SU-DHL-6 (cell line): ENCODE measurements around the gene SPRR1B.

Experiments used
- H2AFZ ChIP-seq: fragments of 200-600 bp; sonication (generic); 2 replicates; pipeline ENCODE4 v1.6.1; 2014; ENCODE audit warnings: low read depth, mild to moderate bottlenecking, moderate library complexity, mixed read lengths, antibody characterized with exemption, low read length; ENCODE audit not compliant: severe bottlenecking
- H3F3A ChIP-seq: fragments of 200-600 bp; shearing (Covaris generic); 2 replicates; pipeline ENCODE4 v1.6.0; 2016; ENCODE audit warnings: antibody characterized with exemption, mild to moderate bottlenecking; ENCODE audit not compliant: insufficient read depth
- H3K27ac ChIP-seq: fragments of 200-600 bp; sonication (generic); 2 replicates; pipeline ENCODE4 v1.5.1; 2016; ENCODE audit warnings: low read depth, mild to moderate bottlenecking, low read length, moderate library complexity, mixed read lengths
- H3K27me3 ChIP-seq: fragments of 200-600 bp; sonication (generic), shearing (Covaris generic); 2 replicates; pipeline ENCODE4 v1.6.0; 2014; ENCODE audit warnings: mild to moderate bottlenecking, low read length
- H3K36me3 ChIP-seq: fragments of 200-600 bp; sonication (generic); 2 replicates; pipeline ENCODE4 v1.6.1; 2014; ENCODE audit warnings: mild to moderate bottlenecking, low read length, mixed read lengths
- H3K4me2 ChIP-seq: fragments of 300-600, 200-600 bp; shearing (Covaris generic), sonication (generic); 2 replicates; pipeline ENCODE4 v1.6.0; 2014; ENCODE audit warnings: low read length, low read depth, mild to moderate bottlenecking; ENCODE audit not compliant: poor library complexity, severe bottlenecking
- H3K4me3 ChIP-seq: fragments of 200-600 bp; sonication (generic); 2 replicates; pipeline ENCODE4 v1.5.1; 2014; ENCODE audit warnings: antibody characterized with exemption, low read length, mild to moderate bottlenecking, mixed read lengths; ENCODE audit not compliant: insufficient read depth, poor library complexity, severe bottlenecking
- H3K79me2 ChIP-seq: fragments of 200-600 bp; sonication (generic); 2 replicates; pipeline ENCODE4 v1.6.1; 2014; ENCODE audit warnings: mild to moderate bottlenecking, low read length, moderate library complexity; ENCODE audit not compliant: insufficient read depth
- H3K9ac ChIP-seq: fragments of 200-600 bp; sonication (generic); 2 replicates; pipeline ENCODE4 v1.7.0; 2014; ENCODE audit warnings: mild to moderate bottlenecking, low read length
- H3K9me2 ChIP-seq: fragments of 200-600 bp; sonication (generic); replicated peaks from 2 replicates; pipeline ENCODE4 v1.6.1; 2014; ENCODE audit warnings: low read length; ENCODE audit not compliant: insufficient read depth
- H3K9me3 ChIP-seq: fragments of 200-600 bp; sonication (generic); 2 replicates; pipeline ENCODE4 v1.6.1; 2014; ENCODE audit warnings: low read length, mixed read lengths; ENCODE audit not compliant: insufficient read depth
- H4K20me1 ChIP-seq: fragments of 200-600 bp; sonication (generic); 2 replicates; pipeline ENCODE4 v1.6.1; 2014; ENCODE audit warnings: low read depth, mild to moderate bottlenecking, antibody characterized with exemption, low read length, moderate library complexity, mixed read lengths
- EZH2phosphoT487 ChIP-seq: fragments of 200-600 bp; sonication (generic), shearing (Covaris generic); conservative IDR thresholded peaks from 2 replicates; pipeline ENCODE4 v1.6.1; 2018; ENCODE audit warnings: mild to moderate bottlenecking, antibody characterized with exemption, low read length, moderate library complexity, mixed read lengths
- TF ChIP-seq, protein P1 (sequence below): fragments of 200-600 bp; sonication (generic); IDR thresholded peaks from one replicate; pipeline ENCODE4 v1.5.1; 2017; ENCODE audit warnings: antibody characterized with exemption, mild to moderate bottlenecking, low read length, moderate library complexity; ENCODE audit not compliant: insufficient read depth, poor library complexity, severe bottlenecking

The SPRR1B gene

GRCh38 chr1:153072806-153073726, 42.1 kb downstream of the SPRR1B start:
- H3K9ac ChIP-seq: no peak overlapping the region
- H4K20me1 ChIP-seq: no peaks in the 10 kb centered on the region
- no peak overlapping the region for H2AFZ ChIP-seq
- no peak overlapping the region for H3K4me2 ChIP-seq
- H3K9me3 ChIP-seq: no peaks in the 10 kb centered on the region
- no peaks in the 10 kb centered on the region for H3K36me3 ChIP-seq
- TF ChIP-seq, protein P1, sequence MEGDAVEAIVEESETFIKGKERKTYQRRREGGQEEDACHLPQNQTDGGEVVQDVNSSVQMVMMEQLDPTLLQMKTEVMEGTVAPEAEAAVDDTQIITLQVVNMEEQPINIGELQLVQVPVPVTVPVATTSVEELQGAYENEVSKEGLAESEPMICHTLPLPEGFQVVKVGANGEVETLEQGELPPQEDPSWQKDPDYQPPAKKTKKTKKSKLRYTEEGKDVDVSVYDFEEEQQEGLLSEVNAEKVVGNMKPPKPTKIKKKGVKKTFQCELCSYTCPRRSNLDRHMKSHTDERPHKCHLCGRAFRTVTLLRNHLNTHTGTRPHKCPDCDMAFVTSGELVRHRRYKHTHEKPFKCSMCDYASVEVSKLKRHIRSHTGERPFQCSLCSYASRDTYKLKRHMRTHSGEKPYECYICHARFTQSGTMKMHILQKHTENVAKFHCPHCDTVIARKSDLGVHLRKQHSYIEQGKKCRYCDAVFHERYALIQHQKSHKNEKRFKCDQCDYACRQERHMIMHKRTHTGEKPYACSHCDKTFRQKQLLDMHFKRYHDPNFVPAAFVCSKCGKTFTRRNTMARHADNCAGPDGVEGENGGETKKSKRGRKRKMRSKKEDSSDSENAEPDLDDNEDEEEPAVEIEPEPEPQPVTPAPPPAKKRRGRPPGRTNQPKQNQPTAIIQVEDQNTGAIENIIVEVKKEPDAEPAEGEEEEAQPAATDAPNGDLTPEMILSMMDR: no peak
- no peak for TF ChIP-seq EZH2phosphoT487
- H3K9me2 ChIP-seq: no peaks in the 10 kb centered on the region
- no peaks in the 10 kb centered on the region for H3K27me3 ChIP-seq
- no peak overlapping the region for H3K27ac ChIP-seq
- no peaks in the 10 kb centered on the region for H3F3A ChIP-seq
- no peak overlapping the region for H3K4me3 ChIP-seq
- no peaks in the 10 kb centered on the region for H3K79me2 ChIP-seq

DNA sequence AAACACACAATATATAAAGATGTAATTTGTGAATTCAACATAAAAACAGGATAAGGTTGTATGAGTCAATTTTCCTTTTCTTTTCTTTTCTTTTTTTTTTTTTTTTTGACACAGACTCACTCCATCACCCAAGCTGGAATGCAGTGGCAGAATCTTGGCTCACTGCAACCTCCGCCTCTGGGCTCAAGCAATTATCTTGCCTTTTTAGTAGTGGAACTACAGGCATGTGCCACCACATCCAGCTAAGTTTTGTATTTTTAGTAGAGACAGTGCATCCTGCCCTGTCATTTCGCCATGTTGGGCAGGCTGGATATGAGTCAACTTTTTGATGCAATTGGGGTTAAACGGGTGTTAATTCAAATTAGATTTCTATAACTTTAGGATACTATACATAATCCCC, 50.7 kb downstream of the SPRR1B start:
- Histone ChIP-seq H3K4me2 (no peak overlapping the region), H3K36me3 (no peaks in the 10 kb centered on the region), H2AFZ (no peak overlapping the region), H3F3A (no peaks in the 10 kb centered on the region), H3K9ac (no peak overlapping the region), H3K79me2 (no peaks in the 10 kb centered on the region), H3K9me2 (no peaks in the 10 kb centered on the region), H3K9me3 (no peaks in the 10 kb centered on the region), H3K27ac (no peak overlapping the region), H3K4me3 (no peak overlapping the region), H4K20me1 (no peaks in the 10 kb centered on the region), H3K27me3 (no peaks in the 10 kb centered on the region)
- no peak for TF ChIP-seq EZH2phosphoT487
- TF ChIP-seq, protein P1: no peak
